Body of pancreas (tissue), 4 donors: Measurements from ENCODE around the gene SNED1. TPM values are rescaled to one million over a fixed set of nuclear protein-coding genes. Genes with fewer than 3 reads are reported as not detected.

ENCODE experiments used
- ATAC-seq: fragments of 150-250 bp; one replicate; pipeline ENCODE4 v1.9.1; 2016
- DNase-seq, 4 donors: peaks; one replicate each; pipeline ENCODE4 v3.0.0-alpha.2; 2019
- H3K27ac ChIP-seq, 4 donors: fragments of 200-600 bp; sonication (generic); 1 replicate in 3 of 4; 2 replicates in 1 of 4; pipeline versions ENCODE4 v1.5.1 to v1.6.1; 2016 to 2019; ENCODE audit warnings: mild to moderate bottlenecking in 1 of 4, mixed read lengths in 1 of 4, moderate library complexity in 1 of 4
- H3K27me3 ChIP-seq, 2 donors: fragments of 200-600 bp; sonication (generic); one replicate each; pipeline ENCODE4 v1.6.0; 2016; ENCODE audit warnings: mild to moderate bottlenecking in 1 of 2
- H3K36me3 ChIP-seq, 2 donors: fragments of 200-600 bp; sonication (generic); replicated peaks in 1 of 2; 2 replicates each; pipeline ENCODE4 v1.5.1; 2016; ENCODE audit warnings: low read depth in 2 of 2; ENCODE audit not compliant: insufficient read depth in 1 of 2
- H3K4me1 ChIP-seq: fragments of 200-600 bp; sonication (generic); one replicate; pipeline ENCODE4 v1.6.0; 2016
- H3K4me3 ChIP-seq, 2 donors: fragments of 200-600 bp; sonication (generic); 1 replicate in 1 of 2; 2 replicates in 1 of 2; pipeline ENCODE4 v1.5.1; 2016 to 2019
- H3K9me3 ChIP-seq, 3 donors: fragments of 200-600 bp; sonication (generic); 1 replicate in 2 of 3; 2 replicates in 1 of 3; pipeline ENCODE4 v1.5.1; 2016
- CTCF ChIP-seq, 7 experiments: fragments of 450-650 bp in 4 of 7; fragments of 200-600 bp in 3 of 7; sonication (generic) in 3 of 7; IDR thresholded peaks; one replicate each; pipeline ENCODE4 v1.5.1; 2016 to 2019; ENCODE audit warnings: antibody characterized with exemption in 7 of 7
- POLR2A ChIP-seq, 3 donors: fragments of 450-650 bp; IDR thresholded peaks; one replicate each; pipeline ENCODE4 v1.6.1; 2016; ENCODE audit warnings: antibody characterized with exemption in 3 of 3, mild to moderate bottlenecking in 2 of 3
- WGBS, 2 donors: methylation state at CpG; one replicate each; pipeline ENCODE4 v1.1.5; 2017; 5-methylcytosine and 5-hydroxymethylcytosine counted together
- intact Hi-C: fragments of 100-400 bp; cut with DNase I; formaldehyde crosslinking; loops from one replicate; pipeline ENCODE4 v1.15.1; 2023
- total RNA-seq, 2 donors: library from RNA; depleted of rRNA; stranded (reverse); fragments of >200 nt; gene quantifications; one replicate each; pipeline ENCODE4 v1.1.0, GENCODE V29; 2016

Gene SNED1
- total RNA-seq, 2 donors from 2014 or later, result 13.5 to 33.0 TPM

- DNase-seq (peak in 1 of 4 donors; percentile 3), ATAC-seq (no peak)
- no peak for TF ChIP-seq POLR2A (IDR thresholded peaks at IDR 0.05)
- no peak for TF ChIP-seq CTCF (IDR thresholded peaks at IDR 0.05)
- intact Hi-C loops, result no loop called here
- Histone ChIP-seq H3K27me3 (no peaks in the 10 kb centered on the region), H3K36me3 (no peaks in the 10 kb centered on the region), H3K4me1 (peaks cover 34% of the 10 kb centered on the region), H3K27ac (no peak overlapping the region), H3K9me3 (peaks cover 0 to 13% (median 0%) of the 10 kb centered on the region in 3 donors), H3K4me3 (no peak overlapping the region)
- 83 to 85% methylated on average over 11 to 20 of the region's 20 CpGs for WGBS, 2 donors
These were observed 9.7 kb downstream of the SNED1 start for GRCh38 chr2:241007880-241008710.

- DNase-seq (peak in 1 of 4 donors; percentile 3), ATAC-seq (no peak)
- TF ChIP-seq POLR2A (IDR thresholded peaks at IDR 0.05), result no peak
- no peak for TF ChIP-seq CTCF (IDR thresholded peaks at IDR 0.05)
- no peaks in the 10 kb centered on the region for H3K27me3 ChIP-seq
- peaks cover 34% of the 10 kb centered on the region for H3K4me1 ChIP-seq
- 88 to 100% methylated on average over 1 to 7 of the region's 7 CpGs for WGBS, 2 donors
- H3K4me3 ChIP-seq, result no peak overlapping the region
- intact Hi-C loops, result no loop called here
- H3K36me3 ChIP-seq, result no peaks in the 10 kb centered on the region
- H3K27ac ChIP-seq, result peak overlapping the region in 2 of 4 donors; percentile 73 to 89
- peaks cover 0 to 8% (median 0%) of the 10 kb centered on the region in 3 donors for H3K9me3 ChIP-seq
These were observed 10.3 kb downstream of the SNED1 start for GRCh38 chr2:241008711-241009121.

GRCh38 chr2:241009191-241009590, 10.8 kb downstream of the SNED1 start:
- Histone ChIP-seq H3K4me3 (no peak overlapping the region), H3K9me3 (peaks cover 0 to 4% (median 0%) of the 10 kb centered on the region in 3 donors), H3K27ac (peak overlapping the region; percentile 44 to 89 (median 72)), H3K27me3 (no peaks in the 10 kb centered on the region), H3K36me3 (no peaks in the 10 kb centered on the region), H3K4me1 (peaks cover 34% of the 10 kb centered on the region)
- no peak for ATAC-seq
- WGBS, 2 donors, result 66 to 94% methylated on average over 2 of the region's 2 CpGs
- intact Hi-C loops, result no loop called here
- DNase-seq, result peak in 1 of 4 donors; percentile 4
- TF ChIP-seq POLR2A (IDR thresholded peaks at IDR 0.05) (no peak), CTCF (IDR thresholded peaks at IDR 0.05) (no peak)

GRCh38 chr2:241009601-241010530, 11.4 kb downstream of the SNED1 start:
- DNase-seq, result peak; percentile 52 to 75 (median 68)
- Histone ChIP-seq H3K36me3 (no peaks in the 10 kb centered on the region), H3K4me3 (no peak overlapping the region), H3K27me3 (no peaks in the 10 kb centered on the region), H3K27ac (peak overlapping the region; percentile 44 to 89 (median 72)), H3K4me1 (peaks cover 34% of the 10 kb centered on the region), H3K9me3 (peaks cover 0 to 4% (median 0%) of the 10 kb centered on the region in 3 donors)
- intact Hi-C loops, result no loop called here
- WGBS, 2 donors, result 46 to 54% methylated on average over 5 to 28 of the region's 28 CpGs
- TF ChIP-seq POLR2A (IDR thresholded peaks at IDR 0.05) (peak in 1 of 3 donors; percentile 19), CTCF (IDR thresholded peaks at IDR 0.05) (peak in 3 of 7 experiments; percentile 19 to 36 (median 34))
- peak; percentile 82 for ATAC-seq
